GM12878 (cell line): ENCODE data around the gene RRBP1. TPM values are rescaled to one million over a fixed set of nuclear protein-coding genes. Genes with fewer than 3 reads are reported as not detected.

ENCODE experiments used
- CBX5 ChIP-seq: sonication (generic); IDR thresholded peaks from 2 replicates; pipeline ENCODE4 v1.6.1; 2016; ENCODE audit warnings: low read depth, moderate library complexity, mild to moderate bottlenecking, inconsistent platforms
- EED ChIP-seq: sonication (generic); IDR thresholded peaks from 2 replicates; pipeline ENCODE4 v1.6.1; 2016; ENCODE audit warnings: antibody characterized with exemption, low read depth
- GABPA ChIP-seq: IDR thresholded peaks from 2 replicates; pipeline ENCODE4 v1.6.1; 2014; ENCODE audit warnings: antibody characterized with exemption, low read depth, mild to moderate bottlenecking, inconsistent platforms
- LARP7 ChIP-seq: fragments of 450-650 bp; IDR thresholded peaks from 2 replicates; pipeline ENCODE4 v1.6.1; 2017; ENCODE audit warnings: mild to moderate bottlenecking
- MEF2B ChIP-seq: fragments of 450-650 bp; IDR thresholded peaks from 2 replicates; pipeline ENCODE4 v1.6.1; 2018; ENCODE audit warnings: mild to moderate bottlenecking, moderate library complexity; ENCODE audit not compliant: partially characterized antibody, poor library complexity, severe bottlenecking
- NKRF ChIP-seq: fragments of 450-650 bp; conservative IDR thresholded peaks from 2 replicates; pipeline ENCODE4 v1.6.1; 2017; ENCODE audit warnings: mild to moderate bottlenecking, moderate library complexity
- PKNOX1 ChIP-seq: fragments of 450-650 bp; IDR thresholded peaks from 2 replicates; pipeline ENCODE4 v1.6.1; 2016; ENCODE audit warnings: mild to moderate bottlenecking
- RAD21 ChIP-seq: IDR thresholded peaks from 2 replicates; pipeline ENCODE4 v1.6.1; 2011; ENCODE audit warnings: mild to moderate bottlenecking, low read depth, low read length, moderate library complexity; ENCODE audit not compliant: insufficient read depth
- RUNX3 ChIP-seq: IDR thresholded peaks from 2 replicates; pipeline ENCODE4 v1.6.1; 2012; ENCODE audit warnings: low read length, inconsistent platforms
- SIN3A ChIP-seq: IDR thresholded peaks from 2 replicates; pipeline ENCODE4 v1.6.1; 2012; ENCODE audit warnings: low read depth, low read length, improper control_type of control experiment
- SMARCA5 ChIP-seq: fragments of 450-650 bp; IDR thresholded peaks from 2 replicates; pipeline ENCODE4 v1.6.1; 2017; ENCODE audit warnings: mild to moderate bottlenecking
- SREBF2 ChIP-seq: IDR thresholded peaks from 2 replicates; pipeline ENCODE4 v1.6.1; 2012; ENCODE audit warnings: mild to moderate bottlenecking, low read length
- ZNF592 ChIP-seq: fragments of 450-650 bp; IDR thresholded peaks from 2 replicates; pipeline ENCODE4 v1.6.1; 2017; ENCODE audit warnings: mild to moderate bottlenecking, moderate library complexity
- polyA plus RNA-seq, 11 experiments: library from polyadenylated mRNA; depleted of rRNA in 4 of 11; unstranded in 6 of 11; stranded (reverse) in 5 of 11; fragments of >200 nt; fragmentation: Nextera tagmentation in 4 of 11; fragmentation: Illumina TruSeq in 1 of 11; extraction: Ambion mirVana in 4 of 11; extraction: Trizol in 1 of 11; gene quantifications; 1 replicate in 1 of 11; 2 replicates in 10 of 11; pipeline versions ENCODE4 v1.2.1 to v1.2.3, GENCODE V29; 2011 to 2016; ENCODE audit warnings: inconsistent platforms in 2 of 11, missing spikeins in 2 of 11, low read depth in 1 of 11
- total RNA-seq, 4 experiments: library from RNA; depleted of rRNA in 3 of 4; stranded (reverse); fragments of >200 nt in 3 of 4; fragmentation: Illumina TruSeq in 1 of 4; extraction: Trizol in 1 of 4; gene quantifications; 2 replicates each; pipeline versions ENCODE4 v1.2.1 to v1.2.3, GENCODE V29; 2013 to 2021

Gene RRBP1
- total and polyA plus RNA-seq, 10 of the 15 experiments (the other 5 are each of a cell fraction or from before 2014, with no cell fraction given) = 1.2 to 57.4 (median 24.6) TPM

DNA sequence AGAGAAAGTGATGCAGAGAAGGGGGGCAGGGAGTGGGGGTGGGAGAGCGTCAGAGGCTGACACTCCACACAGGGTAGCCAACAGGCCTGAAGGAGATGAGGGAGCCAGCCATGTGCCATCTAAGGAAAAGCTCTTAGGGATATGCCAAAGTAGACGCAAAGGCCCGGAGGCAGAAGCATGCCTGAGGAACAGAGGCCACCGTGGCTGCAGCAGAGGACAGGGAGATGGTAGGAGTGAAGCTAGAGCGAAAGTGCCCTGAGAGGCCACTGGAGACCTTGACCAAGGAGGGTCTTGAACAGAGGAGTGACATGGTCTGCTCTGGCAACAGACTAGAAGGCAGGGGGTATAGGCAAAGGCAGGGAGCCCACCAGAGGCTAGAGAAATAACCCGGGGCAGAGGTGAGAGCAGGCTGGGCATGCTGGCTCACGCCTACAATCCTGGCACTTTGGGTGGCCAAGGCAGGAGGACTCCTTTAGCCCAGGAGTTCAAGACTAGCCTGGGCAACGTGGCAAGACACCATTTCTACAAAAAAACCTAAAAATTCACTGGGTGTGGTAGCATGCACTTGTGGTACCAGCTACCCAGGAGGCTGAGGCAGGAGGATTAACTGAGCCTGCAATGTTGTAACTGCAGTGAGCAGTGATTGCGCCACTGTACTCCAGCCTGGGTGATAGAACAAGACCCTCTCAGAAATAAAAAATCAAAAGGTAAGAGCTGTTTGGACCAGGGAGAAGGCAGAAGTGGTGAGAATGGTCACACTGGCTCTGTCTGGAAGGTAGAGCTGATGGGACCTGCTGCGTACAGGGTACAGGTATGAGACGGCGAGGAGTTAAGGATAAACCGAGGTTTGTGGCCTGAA, 6.3 kb downstream of the RRBP1 start (continued):
- TF ChIP-seq LARP7 = no peak
- TF ChIP-seq PKNOX1 = no peak
- no peak for TF ChIP-seq SREBF2
- no peak for TF ChIP-seq EED
- TF ChIP-seq CBX5 = no peak
- no peak for TF ChIP-seq GABPA
- TF ChIP-seq ZNF592 = no peak
- TF ChIP-seq SMARCA5 = no peak
- TF ChIP-seq SIN3A = no peak
- TF ChIP-seq MEF2B = no peak
- TF ChIP-seq RAD21 = no peak
- no peak for TF ChIP-seq NKRF
- no peak for TF ChIP-seq RUNX3
